GM19463 (cell line): Measurements from ENCODE around the gene MUL1.

Source experiments
- ATAC-seq: cut with Tn5 transposase; IDR thresholded peaks from one replicate; pipeline ENCODE4 v1.9.1; 2021; ENCODE audit warnings: mild to moderate bottlenecking, moderate library complexity; ENCODE audit not compliant: unreplicated experiment

Gene MUL1

DNA sequence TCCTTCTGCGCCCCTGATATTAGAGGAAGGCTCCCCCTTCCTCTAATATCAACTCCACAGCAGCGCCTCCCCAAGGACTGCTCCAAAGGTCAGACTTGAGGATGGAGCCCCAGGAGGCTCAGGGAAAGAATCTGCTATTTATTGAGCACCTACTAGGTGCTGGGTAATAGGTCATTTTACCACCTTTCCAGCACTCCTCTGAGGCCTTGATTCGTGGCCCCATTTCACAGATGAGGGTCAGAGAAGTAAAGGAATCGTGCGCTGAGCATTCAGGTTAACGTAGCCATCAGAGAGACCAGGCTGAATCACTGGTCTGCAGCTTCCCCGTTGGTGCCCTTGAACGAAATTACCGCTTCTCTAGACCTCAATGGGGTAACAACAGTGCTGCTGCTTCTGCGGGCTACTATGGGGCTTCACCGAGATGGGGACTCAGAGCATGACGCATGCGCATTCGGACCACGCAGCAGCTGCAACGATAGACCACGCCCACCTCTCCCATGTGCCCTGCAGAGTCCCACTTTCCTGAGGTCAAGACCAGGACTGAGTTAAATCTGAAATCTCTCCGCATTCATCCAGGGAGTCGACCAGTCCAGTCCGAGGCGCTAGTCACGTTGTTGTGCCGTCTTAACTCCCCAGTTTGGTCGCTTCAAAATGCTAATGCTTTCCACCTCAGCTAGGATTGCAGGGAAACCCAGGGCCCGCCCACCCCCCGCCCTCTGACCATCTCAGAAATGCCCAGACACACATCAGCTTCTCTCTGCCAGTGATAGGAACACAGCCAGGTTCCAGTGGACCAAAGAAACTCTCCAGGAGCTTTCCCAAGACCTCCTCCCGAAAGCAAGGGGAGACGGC lies 34.9 kb downstream of the MUL1 start:
- ATAC-seq: no peak

DNA sequence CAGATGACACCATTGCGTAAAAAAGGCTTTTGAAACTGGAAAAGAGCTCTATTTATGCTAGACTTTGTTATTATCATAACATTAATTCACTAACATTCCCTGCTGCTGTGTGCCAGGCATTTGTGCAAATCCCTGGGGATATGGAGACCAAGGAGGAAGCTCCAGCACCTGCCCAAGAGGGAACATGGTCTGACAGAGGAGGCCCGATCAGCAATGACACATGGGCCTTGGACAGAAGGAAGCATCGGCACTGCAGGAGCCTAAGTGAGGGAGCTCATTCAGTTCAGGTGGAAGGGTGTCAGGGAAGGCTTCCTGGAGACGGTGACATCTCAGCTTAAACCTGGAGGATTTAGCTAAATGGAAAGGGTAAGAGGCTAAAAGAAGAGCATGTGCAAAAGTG lies 35.8 kb downstream of the MUL1 start:
- ATAC-seq: no peak

DNA sequence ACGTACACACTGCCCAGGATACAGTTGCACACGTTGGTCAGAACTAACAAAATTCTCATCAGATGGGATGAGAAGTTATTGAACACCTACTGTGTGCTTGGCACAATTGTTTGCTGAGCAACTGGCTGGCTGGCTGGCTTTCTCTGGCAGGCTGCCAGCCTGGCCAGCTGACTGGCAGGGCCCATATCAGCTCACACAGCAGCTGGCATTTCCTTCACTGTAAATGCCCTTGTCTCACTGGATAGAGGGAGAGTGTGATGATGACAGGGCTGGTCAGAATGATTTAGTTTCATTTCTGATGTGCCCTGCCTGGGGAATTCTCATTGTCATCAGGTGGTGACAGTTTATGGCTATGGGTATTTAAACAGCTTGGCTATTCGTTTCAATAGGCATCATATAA lies 37.8 kb downstream of the MUL1 start:
- no peak for ATAC-seq

DNA sequence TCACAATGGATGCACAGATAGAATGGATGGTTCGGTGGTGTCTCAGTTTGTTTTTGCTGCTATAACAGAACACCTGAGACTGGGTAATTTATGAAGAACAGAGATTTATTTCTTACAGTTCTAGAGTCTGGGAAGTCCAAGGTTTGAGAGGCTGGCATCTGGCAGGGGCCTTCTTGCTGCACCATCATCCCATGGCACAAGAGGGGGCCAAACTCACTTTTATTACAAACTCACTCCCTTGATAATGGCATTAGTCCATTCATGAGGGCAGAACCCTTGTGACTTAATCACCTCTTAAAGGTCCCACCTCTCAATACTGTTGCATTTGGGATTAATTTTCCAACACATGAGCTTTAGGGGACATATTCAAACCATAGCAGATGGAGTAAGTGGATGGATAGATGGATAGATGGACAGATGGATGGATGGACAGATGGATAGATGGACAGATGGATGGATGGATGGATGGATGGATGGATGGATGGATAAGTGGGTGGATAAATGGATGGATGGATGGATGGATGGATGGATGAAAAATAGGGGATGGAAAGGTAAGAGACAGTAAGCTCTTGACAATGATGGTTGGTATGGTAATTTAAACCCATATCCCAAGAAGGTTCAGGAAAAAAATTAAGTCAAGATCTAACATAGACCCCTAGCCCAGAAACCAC lies 38.4 kb downstream of the MUL1 start:
- ATAC-seq: no peak

DNA sequence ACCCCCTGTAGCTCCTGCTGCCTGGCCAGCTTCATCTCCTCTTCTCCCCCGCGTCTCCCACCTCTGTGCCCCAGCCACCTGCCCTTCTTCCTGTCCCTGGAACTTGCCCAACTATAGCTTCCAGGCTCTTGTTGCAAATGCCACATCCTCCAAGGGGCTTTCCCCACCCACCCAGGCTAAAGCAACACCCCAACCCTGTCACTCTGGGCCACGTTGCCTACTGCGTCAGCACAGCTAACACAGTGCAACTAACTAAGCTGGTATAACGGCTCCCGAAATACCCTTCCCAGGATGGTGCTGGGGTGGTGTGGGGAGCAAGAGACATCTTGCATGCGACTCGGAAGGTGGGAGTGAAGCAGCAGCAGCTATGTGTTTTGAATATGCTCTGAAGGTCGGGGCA lies 41.7 kb downstream of the MUL1 start:
- ATAC-seq: no peak

DNA sequence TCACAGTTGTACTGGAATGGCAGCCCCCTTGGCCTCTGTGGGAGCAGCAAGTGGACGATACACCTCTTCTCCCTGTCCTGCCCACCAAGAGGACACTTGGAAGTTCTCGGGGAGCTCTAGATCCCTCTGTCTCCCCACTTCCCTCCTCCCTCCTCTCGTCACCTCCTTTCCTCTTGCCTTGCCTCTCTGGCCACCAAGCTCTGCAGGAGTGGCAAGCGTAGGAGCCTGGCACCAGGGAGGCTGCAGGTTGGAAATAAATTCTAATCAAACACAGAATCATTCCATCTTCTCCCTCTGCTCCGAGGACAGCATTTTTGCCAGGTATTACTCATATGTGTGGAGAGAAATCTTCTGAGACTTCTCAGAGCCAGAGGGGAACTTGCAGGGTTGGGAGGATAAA lies 42.8 kb downstream of the MUL1 start:
- ATAC-seq: no peak

DNA sequence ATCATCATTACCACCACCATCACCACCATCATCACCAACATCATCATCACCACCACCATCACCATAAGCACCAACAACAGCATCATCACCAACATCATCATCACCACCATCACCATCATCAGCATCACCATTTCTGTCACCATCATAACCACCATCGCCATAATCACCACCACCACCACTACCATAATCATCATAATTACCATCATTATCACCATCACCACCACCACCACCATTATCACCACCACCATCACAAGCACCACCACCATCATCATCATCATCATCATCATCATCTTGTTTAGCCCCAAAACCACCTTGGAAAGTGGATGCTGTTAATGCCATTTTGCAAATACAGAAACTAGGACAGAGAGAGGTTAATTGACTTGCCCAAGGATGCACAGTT lies 44.4 kb downstream of the MUL1 start:
- no peak for ATAC-seq

DNA sequence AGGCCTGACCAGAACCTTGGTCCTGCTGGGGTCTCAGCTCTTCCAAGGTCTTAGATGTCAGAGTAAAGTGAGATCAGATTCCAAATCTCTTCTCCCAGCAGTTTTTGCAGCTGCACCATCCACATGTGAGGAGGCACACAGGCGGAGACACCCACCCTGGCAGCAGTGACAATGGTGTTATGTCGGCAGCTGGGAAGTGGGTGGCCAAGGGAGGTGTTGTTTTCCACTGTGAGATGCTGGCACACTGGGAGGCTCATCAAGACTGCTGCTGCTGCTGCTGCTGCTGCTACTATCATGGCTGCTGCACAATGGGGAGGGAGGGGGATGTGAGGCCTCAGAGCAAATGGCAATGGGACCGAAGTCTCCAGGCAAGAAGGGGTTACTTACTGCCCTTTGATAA lies 45.6 kb downstream of the MUL1 start:
- ATAC-seq: no peak

DNA sequence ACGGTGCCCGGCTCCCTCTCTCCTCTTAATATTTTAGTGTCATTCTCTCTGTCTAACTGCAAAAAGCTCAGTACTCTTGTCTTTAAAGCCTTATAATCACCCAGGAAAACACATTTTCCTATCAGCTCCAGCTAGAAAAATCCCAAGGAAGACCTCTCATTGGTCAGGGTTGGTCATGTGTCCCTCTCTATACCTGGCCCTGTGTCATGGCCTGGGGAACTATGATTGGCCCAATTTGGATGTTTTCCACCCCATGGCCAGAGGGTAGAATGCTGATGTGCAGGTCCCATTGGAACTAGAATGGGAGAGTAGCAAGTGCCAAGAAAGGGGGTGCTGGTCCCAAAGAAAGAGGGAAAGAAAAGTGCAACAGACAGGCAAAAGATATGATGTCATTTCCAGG lies 49.2 kb downstream of the MUL1 start:
- ATAC-seq: no peak

DNA sequence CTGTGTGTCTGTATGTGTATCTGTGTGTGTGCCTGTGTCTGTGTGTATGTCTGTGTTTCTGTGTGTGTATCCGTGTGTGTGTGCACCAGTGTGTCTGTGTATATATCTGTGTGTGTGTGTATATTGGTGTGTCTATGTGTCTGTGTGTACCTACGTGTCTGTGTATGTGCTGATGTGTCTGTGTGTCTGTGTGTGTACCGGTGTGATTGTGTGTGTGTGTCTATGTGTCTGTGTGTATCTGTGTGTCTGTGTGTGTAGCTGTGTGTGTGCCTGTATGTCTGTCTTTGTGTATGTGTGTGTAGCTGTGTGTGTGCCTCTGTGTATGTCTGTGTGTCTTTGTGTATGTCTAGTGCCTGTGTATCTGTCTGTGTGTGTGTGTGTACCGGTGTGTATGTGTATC lies 53.9 kb downstream of the MUL1 start:
- ATAC-seq: no peak

DNA sequence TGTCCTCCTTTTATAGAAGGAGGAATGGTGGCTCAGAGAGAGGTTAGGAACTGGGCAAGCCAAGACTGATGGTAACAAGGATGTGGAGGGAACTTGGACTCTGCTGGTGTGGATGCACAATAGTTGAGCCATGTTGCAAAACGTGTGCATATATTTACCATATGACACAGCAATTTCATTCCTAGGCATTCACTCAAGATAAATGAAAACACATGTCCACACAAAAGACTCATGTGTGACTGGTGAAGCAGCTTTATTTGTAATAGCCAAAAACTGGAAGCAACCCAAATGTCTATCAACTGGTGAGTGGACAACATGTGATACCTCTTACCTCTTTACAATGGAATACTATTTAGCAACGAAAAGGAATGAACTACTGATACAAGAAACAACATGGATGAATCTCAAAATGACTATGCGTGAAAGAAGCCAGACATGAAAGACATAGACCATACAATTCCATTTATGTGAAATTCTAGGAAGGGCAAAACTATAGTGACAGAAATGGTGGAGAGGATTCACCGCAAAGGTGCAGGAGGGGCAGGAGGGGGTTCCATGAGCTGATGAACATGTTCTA lies 58.1 kb downstream of the MUL1 start:
- no peak for ATAC-seq
